Islet precursor cell (in vitro differentiated cells): ENCODE measurements around the gene ATP8A2.
A peak's percentile ranks its signal among the peaks of the same experiment; 100 is the strongest.

Experiments
- DNase-seq: peaks from one replicate; pipeline ENCODE4 v3.0.0-alpha.2; 2018

ATP8A2 gene

GRCh38 chr13:25689539-25689938 is 317.8 kb downstream of the ATP8A2 start:
- DNase-seq, result no peak

GRCh38 chr13:25690582-25690981 is 318.8 kb downstream of the ATP8A2 start:
- DNase-seq, result no peak

- DNase-seq, result no peak
Observed at GRCh38 chr13:25691654-25692053, 319.9 kb downstream of the ATP8A2 start.

GRCh38 chr13:25692099-25692498 is 320.3 kb downstream of the ATP8A2 start:
- peak; percentile 58 for DNase-seq

- DNase-seq, result no peak
Observed at GRCh38 chr13:25699056-25699455, 327.3 kb downstream of the ATP8A2 start.

- no peak for DNase-seq
Observed at GRCh38 chr13:25699600-25699999, 327.8 kb downstream of the ATP8A2 start.

GRCh38 chr13:25701304-25701703 is 329.5 kb downstream of the ATP8A2 start:
- DNase-seq, result no peak

GRCh38 chr13:25702386-25702785 is 330.6 kb downstream of the ATP8A2 start:
- no peak for DNase-seq

GRCh38 chr13:25707726-25708125 is 336.0 kb downstream of the ATP8A2 start:
- DNase-seq, result no peak

GRCh38 chr13:25708268-25708667 is 336.5 kb downstream of the ATP8A2 start:
- DNase-seq, result no peak

GRCh38 chr13:25709088-25709487 is 337.3 kb downstream of the ATP8A2 start:
- DNase-seq, result no peak

- no peak for DNase-seq
Observed at GRCh38 chr13:25715760-25716159, 344.0 kb downstream of the ATP8A2 start.

GRCh38 chr13:25717666-25718197 is 346.0 kb downstream of the ATP8A2 start:
- DNase-seq, result no peak

- DNase-seq, result no peak
Observed at GRCh38 chr13:25719666-25720065, 347.9 kb downstream of the ATP8A2 start.

- DNase-seq, result no peak
Observed at GRCh38 chr13:25722893-25723292, 351.1 kb downstream of the ATP8A2 start.

GRCh38 chr13:25725104-25725503 is 353.3 kb downstream of the ATP8A2 start:
- DNase-seq, result no peak

GRCh38 chr13:25727250-25727649 is 355.5 kb downstream of the ATP8A2 start:
- no peak for DNase-seq

- no peak for DNase-seq
Observed at GRCh38 chr13:25727810-25728209, 356.0 kb downstream of the ATP8A2 start.

- no peak for DNase-seq
Observed at GRCh38 chr13:25729201-25729600, 357.4 kb downstream of the ATP8A2 start.

- DNase-seq, result no peak
Observed at GRCh38 chr13:25731037-25731436, 359.3 kb downstream of the ATP8A2 start.

- no peak for DNase-seq
Observed at GRCh38 chr13:25731536-25731935, 359.8 kb downstream of the ATP8A2 start.

GRCh38 chr13:25732111-25732865 is 360.5 kb downstream of the ATP8A2 start:
- DNase-seq, result no peak

GRCh38 chr13:25733001-25733491 is 361.3 kb downstream of the ATP8A2 start:
- no peak for DNase-seq

GRCh38 chr13:25733696-25734435 is 362.1 kb downstream of the ATP8A2 start:
- no peak for DNase-seq
